Fibroblast of the aortic adventitia (primary cell): ENCODE results near the gene GAB2. TPM values are rescaled to one million over a fixed set of nuclear protein-coding genes. Genes with fewer than 3 reads are reported as not detected.

Experiments used
- DNase-seq: peaks from one replicate; pipeline ENCODE4 v3.0.0-alpha.2; 2010; ENCODE audit warnings: low read depth
- H3K4me3 ChIP-seq: 2 replicates; pipeline ENCODE4 v1.5.1; 2011; ENCODE audit warnings: low read depth, mild to moderate bottlenecking, control low read depth, low read length, moderate library complexity
- total RNA-seq: library from RNA; depleted of rRNA; stranded (reverse); fragments of >200 nt; gene quantifications from 2 replicates; pipeline ENCODE4 v1.2.3, GENCODE V29; 2012; ENCODE audit warnings: low replicate concordance
- TF ChIP-seq, protein P1 (sequence below): IDR thresholded peaks from 2 replicates; pipeline ENCODE4 v1.5.1; 2011; ENCODE audit warnings: mild to moderate bottlenecking, low read length, control low read depth, inconsistent platforms; ENCODE audit not compliant: insufficient read depth

GAB2 gene
- total RNA-seq, 1 donor, result 16.4 TPM

DNA sequence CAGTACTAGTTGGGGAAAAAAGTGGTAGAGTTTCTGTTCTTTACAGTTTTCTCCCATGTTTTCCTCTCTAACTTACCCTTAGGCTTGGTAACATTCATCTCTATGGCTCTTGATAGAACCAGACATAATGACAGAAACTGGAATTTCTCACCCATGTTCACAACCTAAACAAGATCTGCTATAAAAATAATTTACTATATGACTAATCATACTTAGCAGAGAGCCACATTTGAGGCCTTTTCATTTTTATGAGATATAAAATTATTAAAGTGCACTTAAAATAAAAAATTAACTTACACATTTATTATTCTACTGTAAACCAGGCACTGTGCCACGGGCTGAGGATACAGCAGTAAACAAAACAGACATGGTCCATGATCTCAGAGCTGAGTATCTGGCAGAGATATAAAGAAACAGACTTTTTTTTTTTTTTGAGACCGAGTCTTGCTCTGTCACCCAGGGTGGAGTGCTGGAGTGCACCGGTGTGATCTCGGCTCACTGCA lies 98.1 kb downstream of the GAB2 start:
- DNase-seq, result peak; percentile 43
- TF ChIP-seq, protein P1, sequence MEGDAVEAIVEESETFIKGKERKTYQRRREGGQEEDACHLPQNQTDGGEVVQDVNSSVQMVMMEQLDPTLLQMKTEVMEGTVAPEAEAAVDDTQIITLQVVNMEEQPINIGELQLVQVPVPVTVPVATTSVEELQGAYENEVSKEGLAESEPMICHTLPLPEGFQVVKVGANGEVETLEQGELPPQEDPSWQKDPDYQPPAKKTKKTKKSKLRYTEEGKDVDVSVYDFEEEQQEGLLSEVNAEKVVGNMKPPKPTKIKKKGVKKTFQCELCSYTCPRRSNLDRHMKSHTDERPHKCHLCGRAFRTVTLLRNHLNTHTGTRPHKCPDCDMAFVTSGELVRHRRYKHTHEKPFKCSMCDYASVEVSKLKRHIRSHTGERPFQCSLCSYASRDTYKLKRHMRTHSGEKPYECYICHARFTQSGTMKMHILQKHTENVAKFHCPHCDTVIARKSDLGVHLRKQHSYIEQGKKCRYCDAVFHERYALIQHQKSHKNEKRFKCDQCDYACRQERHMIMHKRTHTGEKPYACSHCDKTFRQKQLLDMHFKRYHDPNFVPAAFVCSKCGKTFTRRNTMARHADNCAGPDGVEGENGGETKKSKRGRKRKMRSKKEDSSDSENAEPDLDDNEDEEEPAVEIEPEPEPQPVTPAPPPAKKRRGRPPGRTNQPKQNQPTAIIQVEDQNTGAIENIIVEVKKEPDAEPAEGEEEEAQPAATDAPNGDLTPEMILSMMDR, result no peak

DNA sequence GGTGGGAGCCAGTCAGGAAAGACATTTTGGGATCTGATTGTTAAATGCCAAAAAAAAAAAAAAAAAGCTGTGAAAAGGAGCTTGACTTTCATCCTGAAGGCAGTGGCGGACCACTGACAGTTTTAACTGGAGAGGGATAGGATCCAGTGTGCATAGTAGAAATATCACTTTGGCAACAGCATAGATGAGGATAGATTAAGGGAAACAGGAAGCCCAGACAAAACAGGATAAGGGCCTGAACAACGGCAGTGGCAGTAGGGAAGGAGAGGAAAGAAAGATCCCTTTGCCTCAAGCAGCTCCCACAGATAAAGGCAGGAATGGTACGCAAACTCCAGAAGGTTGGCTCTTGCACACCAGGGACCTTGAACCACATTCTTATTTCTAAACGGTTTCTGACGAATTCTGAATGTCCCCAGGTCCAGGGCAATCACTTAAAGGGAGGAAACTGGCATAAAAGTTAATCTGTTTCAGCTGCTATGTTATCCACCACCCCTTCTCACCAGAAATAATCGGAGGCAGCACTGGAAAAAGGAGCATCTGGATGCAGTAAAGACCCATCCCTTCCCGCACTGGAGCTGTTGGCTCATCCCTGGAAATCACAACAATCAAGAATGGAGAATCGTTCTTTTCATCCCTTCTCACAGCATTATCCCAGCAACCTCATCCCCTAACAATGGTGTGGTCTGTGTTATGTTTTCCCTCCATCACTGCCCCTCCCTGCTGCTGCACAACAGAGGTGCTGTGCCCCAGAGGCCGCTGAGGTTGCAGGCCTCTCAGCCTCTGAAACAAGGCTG lies 99.1 kb downstream of the GAB2 start:
- peak; percentile 47 for DNase-seq
- H3K4me3 ChIP-seq, result no peak overlapping the region
- TF ChIP-seq, protein P1, result no peak

More for the DNA sequence above, 98.1 kb downstream of the GAB2 start:
- no peak overlapping the region for H3K4me3 ChIP-seq

DNA sequence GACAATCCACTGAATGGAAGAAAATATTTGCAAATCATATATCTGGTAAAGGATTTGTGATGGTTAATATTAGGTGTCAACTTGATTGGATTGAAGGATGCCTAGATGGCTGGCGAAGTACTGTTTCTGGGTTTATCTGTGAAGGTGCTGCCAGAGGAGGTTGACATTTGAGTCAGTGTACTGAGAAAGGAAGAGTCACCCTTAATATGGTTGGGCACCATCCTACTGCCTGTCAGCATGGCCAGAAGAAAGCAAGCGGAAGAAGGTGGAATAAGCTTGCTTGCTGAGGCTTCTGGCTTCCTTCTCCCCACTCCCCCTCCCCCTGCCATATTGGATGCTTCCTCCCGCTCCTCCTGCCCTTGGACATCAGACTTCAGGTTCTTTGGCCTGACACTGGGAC lies 101.9 kb downstream of the GAB2 start:
- DNase-seq, result no peak
- TF ChIP-seq, protein P1, result no peak
- H3K4me3 ChIP-seq, result no peak overlapping the region

DNA sequence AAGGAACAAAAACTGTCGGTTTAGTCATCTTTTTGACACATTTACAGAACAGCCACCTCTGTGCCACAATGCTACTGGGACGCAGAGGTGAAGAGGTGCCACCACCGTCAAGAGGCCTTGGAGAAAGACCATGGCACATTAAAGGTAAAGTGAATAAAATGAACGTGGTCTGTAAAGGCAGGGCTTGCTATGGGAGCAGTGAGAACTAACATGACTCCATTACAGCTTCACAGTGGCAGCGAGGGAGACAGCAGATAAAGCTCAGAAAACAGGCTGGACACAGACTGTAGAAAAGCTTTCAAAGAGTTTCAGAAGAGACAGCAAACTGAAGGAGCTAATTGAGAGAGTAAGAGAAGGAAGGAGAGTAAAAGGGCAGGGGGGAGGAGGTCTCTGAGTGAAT lies 102.9 kb downstream of the GAB2 start:
- no peak overlapping the region for H3K4me3 ChIP-seq
- no peak for DNase-seq
- TF ChIP-seq, protein P1, result no peak

DNA sequence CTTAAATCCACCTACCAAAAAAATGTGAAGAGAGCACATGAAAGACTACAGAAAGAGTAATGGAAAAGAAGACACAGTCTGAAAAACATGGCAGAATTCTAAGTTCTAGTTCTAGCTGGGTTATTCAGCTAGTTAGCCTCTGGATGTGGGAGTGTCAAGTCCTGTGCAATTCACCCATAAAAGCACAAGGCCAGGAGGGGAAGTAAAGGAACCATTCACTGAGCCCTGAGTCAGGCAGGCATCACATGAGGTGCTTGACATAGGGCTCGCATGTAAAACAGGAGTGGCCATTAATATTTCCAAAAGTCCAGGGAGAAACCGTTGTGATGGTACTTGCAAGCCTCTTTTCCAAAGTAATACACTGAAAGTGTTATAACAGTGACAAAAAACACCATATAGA lies 103.7 kb downstream of the GAB2 start:
- TF ChIP-seq, protein P1, result no peak
- H3K4me3 ChIP-seq, result no peak overlapping the region
- no peak for DNase-seq

DNA sequence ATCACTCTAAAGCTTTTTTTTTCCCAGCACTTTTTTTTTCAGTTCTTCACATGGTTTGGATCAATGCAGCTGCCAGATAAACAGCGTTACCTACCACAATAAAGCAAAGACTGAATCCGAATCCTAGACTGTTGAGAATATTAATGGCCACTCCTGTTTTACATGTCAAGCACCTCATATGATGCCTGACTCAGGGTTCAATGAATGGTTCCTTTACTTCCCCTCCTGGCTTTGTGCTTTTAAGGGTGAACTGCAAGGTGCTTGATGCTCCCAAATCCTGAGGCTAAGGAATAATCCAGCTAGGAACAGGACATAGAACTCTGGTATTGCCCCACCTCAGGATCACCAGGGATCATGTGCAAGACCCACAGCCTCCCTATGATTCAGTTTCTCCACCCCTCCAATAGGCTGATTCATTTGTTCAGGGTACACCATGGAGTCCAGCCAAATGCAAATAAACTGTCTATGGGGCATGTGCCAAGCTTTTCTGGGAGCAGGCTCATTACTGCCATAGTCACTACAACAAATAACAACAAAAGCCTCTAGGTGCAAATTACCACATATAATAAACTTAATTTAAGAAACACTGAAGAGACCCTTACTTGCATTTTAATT lies 104.3 kb downstream of the GAB2 start:
- TF ChIP-seq, protein P1, result no peak
- H3K4me3 ChIP-seq, result no peak overlapping the region
- DNase-seq, result peak; percentile 75
